ENCODE measurements around the gene APH1B. TPM values are rescaled to one million over a fixed set of nuclear protein-coding genes. Genes with fewer than 3 reads are reported as not detected.

The APH1B gene
- total RNA-seq, 1 donor, result 17.7 TPM

DNA sequence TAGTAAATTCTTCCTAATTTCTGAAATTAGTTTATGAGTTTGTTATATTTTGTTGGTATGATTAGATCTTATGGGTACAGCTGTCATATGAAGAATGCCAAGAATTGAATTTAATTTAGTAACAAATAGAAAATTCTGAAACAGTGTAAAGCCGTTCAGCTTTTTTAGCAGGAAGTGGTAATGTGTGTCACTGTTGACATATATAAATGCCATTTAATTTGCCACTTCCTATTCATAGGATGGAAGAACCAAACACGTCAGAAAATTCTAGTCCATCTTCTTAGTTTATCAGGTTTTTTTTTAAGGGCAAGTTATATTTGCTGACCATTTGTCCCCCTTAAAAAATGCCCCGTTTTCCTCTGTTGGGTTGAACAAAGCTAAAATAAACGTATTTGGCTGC lies 45.0 kb upstream of the APH1B start:
- no peak for DNase-seq (ENCODE audit: insufficient read length, low spot score, missing footprints)
- peak overlapping the region; percentile 98 for H3K27ac ChIP-seq (ENCODE audit: low read depth, low read length)
- H3K79me2 ChIP-seq (ENCODE audit: insufficient read depth, low read length), result peaks cover 48% of the 10 kb centered on the region
- no peaks in the 10 kb centered on the region for H3K27me3 ChIP-seq (ENCODE audit: insufficient read depth, low read length)
- no peaks in the 10 kb centered on the region for H3K9me3 ChIP-seq (ENCODE audit: low read depth, low read length)
- no peaks in the 10 kb centered on the region for H3K36me3 ChIP-seq (ENCODE audit: insufficient read depth, low read length)
- H2AFZ ChIP-seq (ENCODE audit: low read length), result no peak overlapping the region
- H3K4me2 ChIP-seq (ENCODE audit: insufficient read depth, low read length), result no peak overlapping the region
- peaks cover 52% of the 10 kb centered on the region for H3K4me1 ChIP-seq (ENCODE audit: insufficient read depth, low read length)
- no peak for TF ChIP-seq CTCF (IDR thresholded peaks at IDR 0.05; ENCODE audit: extremely low read depth, low read depth, low read length)
- H3K4me3 ChIP-seq (ENCODE audit: insufficient read depth, low read length), result no peak overlapping the region
- no peaks in the 10 kb centered on the region for H4K20me1 ChIP-seq (ENCODE audit: insufficient read depth, low read length)

- Histone ChIP-seq H3K79me2 (ENCODE audit: insufficient read depth, low read length) (peaks cover 51% of the 10 kb centered on the region), H2AFZ (ENCODE audit: low read length) (no peak overlapping the region), H4K20me1 (ENCODE audit: insufficient read depth, low read length) (no peaks in the 10 kb centered on the region), H3K4me2 (ENCODE audit: insufficient read depth, low read length) (no peak overlapping the region), H3K27ac (ENCODE audit: low read depth, low read length) (peak overlapping the region; percentile 98), H3K27me3 (ENCODE audit: insufficient read depth, low read length) (no peaks in the 10 kb centered on the region), H3K4me1 (ENCODE audit: insufficient read depth, low read length) (peaks cover 52% of the 10 kb centered on the region), H3K36me3 (ENCODE audit: insufficient read depth, low read length) (no peaks in the 10 kb centered on the region), H3K9me3 (ENCODE audit: low read depth, low read length) (no peaks in the 10 kb centered on the region), H3K4me3 (ENCODE audit: insufficient read depth, low read length) (no peak overlapping the region)
- DNase-seq (ENCODE audit: insufficient read length, low spot score, missing footprints), result no peak
- no peak for TF ChIP-seq CTCF (IDR thresholded peaks at IDR 0.05; ENCODE audit: extremely low read depth, low read depth, low read length)
Measured at GRCh38 chr15:63232943-63233342, 44.5 kb upstream of the APH1B start.

- Histone ChIP-seq H3K4me1 (ENCODE audit: insufficient read depth, low read length) (peaks cover 59% of the 10 kb centered on the region), H3K36me3 (ENCODE audit: insufficient read depth, low read length) (no peaks in the 10 kb centered on the region), H3K27ac (ENCODE audit: low read depth, low read length) (peak overlapping the region; percentile 98), H3K79me2 (ENCODE audit: insufficient read depth, low read length) (peaks cover 50% of the 10 kb centered on the region), H3K4me2 (ENCODE audit: insufficient read depth, low read length) (peak overlapping the region; percentile 71), H3K27me3 (ENCODE audit: insufficient read depth, low read length) (no peaks in the 10 kb centered on the region), H2AFZ (ENCODE audit: low read length) (no peak overlapping the region), H3K9me3 (ENCODE audit: low read depth, low read length) (no peaks in the 10 kb centered on the region), H4K20me1 (ENCODE audit: insufficient read depth, low read length) (no peaks in the 10 kb centered on the region), H3K4me3 (ENCODE audit: insufficient read depth, low read length) (no peak overlapping the region)
- peak; percentile 71 for DNase-seq (ENCODE audit: insufficient read length, low spot score, missing footprints)
- TF ChIP-seq CTCF (IDR thresholded peaks at IDR 0.05; ENCODE audit: extremely low read depth, low read depth, low read length), result no peak
Measured at GRCh38 chr15:63233667-63234423, 43.6 kb upstream of the APH1B start.

GRCh38 chr15:63234451-63234870 lies 42.9 kb upstream of the APH1B start:
- peaks cover 65% of the 10 kb centered on the region for H3K4me1 ChIP-seq (ENCODE audit: insufficient read depth, low read length)
- no peak for DNase-seq (ENCODE audit: insufficient read length, low spot score, missing footprints)
- H3K36me3 ChIP-seq (ENCODE audit: insufficient read depth, low read length), result no peaks in the 10 kb centered on the region
- H2AFZ ChIP-seq (ENCODE audit: low read length), result no peak overlapping the region
- H3K4me3 ChIP-seq (ENCODE audit: insufficient read depth, low read length), result no peak overlapping the region
- H3K79me2 ChIP-seq (ENCODE audit: insufficient read depth, low read length), result peaks cover 48% of the 10 kb centered on the region
- peak overlapping the region; percentile 98 for H3K27ac ChIP-seq (ENCODE audit: low read depth, low read length)
- no peaks in the 10 kb centered on the region for H4K20me1 ChIP-seq (ENCODE audit: insufficient read depth, low read length)
- no peaks in the 10 kb centered on the region for H3K27me3 ChIP-seq (ENCODE audit: insufficient read depth, low read length)
- peak overlapping the region; percentile 71 for H3K4me2 ChIP-seq (ENCODE audit: insufficient read depth, low read length)
- TF ChIP-seq CTCF (IDR thresholded peaks at IDR 0.05; ENCODE audit: extremely low read depth, low read depth, low read length), result no peak
- H3K9me3 ChIP-seq (ENCODE audit: low read depth, low read length), result no peaks in the 10 kb centered on the region
